Mucosa of stomach (tissue), 1 donor: ENCODE results near the gene SNAP25.

Experiments
- H3K27me3 ChIP-seq: one replicate; pipeline ENCODE4 v1.7.0; 2013; ENCODE audit warnings: mild to moderate bottlenecking, low read length; ENCODE audit not compliant: control insufficient read depth, insufficient read depth
- H3K36me3 ChIP-seq: one replicate; pipeline ENCODE4 v1.7.0; 2013; ENCODE audit warnings: low read length; ENCODE audit not compliant: control insufficient read depth, insufficient read depth
- H3K4me1 ChIP-seq: one replicate; pipeline ENCODE4 v1.7.0; 2013; ENCODE audit warnings: mild to moderate bottlenecking, low read length; ENCODE audit not compliant: control insufficient read depth, insufficient read depth
- H3K4me3 ChIP-seq: one replicate; pipeline ENCODE4 v1.7.0; 2013; ENCODE audit warnings: low read length
- H3K9ac ChIP-seq: one replicate; pipeline ENCODE4 v1.7.0; 2013; ENCODE audit warnings: mild to moderate bottlenecking, low read length, moderate library complexity
- H3K9me3 ChIP-seq: one replicate; pipeline ENCODE4 v1.7.0; 2013; ENCODE audit warnings: mild to moderate bottlenecking, low read length, moderate library complexity; ENCODE audit not compliant: control insufficient read depth
- donor health status: Pancreatic carcinoma.

SNAP25 gene

GRCh38 chr20:10218536-10219451 is at the start of gene SNAP25:
Gene SNAP25 (plus strand): TSS chr20:10218830. CDS start chr20:10275492, 56,662 bp downstream.
- H3K4me1 ChIP-seq: peaks cover 5% of the 10 kb centered on the region
- H3K9ac ChIP-seq: peak within 1 kb of the TSS; percentile 52
- H3K36me3 ChIP-seq: no peaks in the 10 kb centered on the region
- no peaks in the 10 kb centered on the region for H3K9me3 ChIP-seq
- H3K4me3 ChIP-seq: no peak within 1 kb of the TSS
- peaks cover 24% of the 10 kb centered on the region for H3K27me3 ChIP-seq

GRCh38 chr20:10169752-10170151 is 48.9 kb upstream of the SNAP25 start:
- H3K9ac ChIP-seq: no peak overlapping the region
- H3K9me3 ChIP-seq: no peaks in the 10 kb centered on the region
- no peaks in the 10 kb centered on the region for H3K36me3 ChIP-seq
- peaks cover 4% of the 10 kb centered on the region for H3K4me1 ChIP-seq
- H3K27me3 ChIP-seq: peaks cover 30% of the 10 kb centered on the region
- H3K4me3 ChIP-seq: no peak overlapping the region

- H3K9me3 ChIP-seq: no peaks in the 10 kb centered on the region
- no peaks in the 10 kb centered on the region for H3K36me3 ChIP-seq
- peaks cover 4% of the 10 kb centered on the region for H3K4me1 ChIP-seq
- H3K4me3 ChIP-seq: no peak overlapping the region
- H3K27me3 ChIP-seq: peaks cover 30% of the 10 kb centered on the region
- no peak overlapping the region for H3K9ac ChIP-seq
Observed at GRCh38 chr20:10170261-10170660, 48.4 kb upstream of the SNAP25 start.

GRCh38 chr20:10171864-10172751 is 46.5 kb upstream of the SNAP25 start:
- Histone ChIP-seq H3K4me3 (peak overlapping the region; percentile 34), H3K9me3 (no peaks in the 10 kb centered on the region), H3K9ac (peak overlapping the region; percentile 53), H3K4me1 (peaks cover 4% of the 10 kb centered on the region), H3K27me3 (peaks cover 30% of the 10 kb centered on the region), H3K36me3 (no peaks in the 10 kb centered on the region)

GRCh38 chr20:10172998-10173655 is 45.5 kb upstream of the SNAP25 start:
- peak overlapping the region; percentile 34 for H3K4me3 ChIP-seq

GRCh38 chr20:10174400-10174799 is 44.2 kb upstream of the SNAP25 start:
- no peaks in the 10 kb centered on the region for H3K9me3 ChIP-seq
- H3K4me3 ChIP-seq: no peak overlapping the region
- H3K4me1 ChIP-seq: peaks cover 15% of the 10 kb centered on the region
- no peak overlapping the region for H3K9ac ChIP-seq
- H3K36me3 ChIP-seq: no peaks in the 10 kb centered on the region
- H3K27me3 ChIP-seq: peaks cover 30% of the 10 kb centered on the region

More at GRCh38 chr20:10172998-10173655, 45.5 kb upstream of the SNAP25 start:
- H3K27me3 ChIP-seq: peaks cover 30% of the 10 kb centered on the region
- H3K36me3 ChIP-seq: no peaks in the 10 kb centered on the region
- H3K4me1 ChIP-seq: peaks cover 4% of the 10 kb centered on the region
- peak overlapping the region; percentile 53 for H3K9ac ChIP-seq
- H3K9me3 ChIP-seq: no peaks in the 10 kb centered on the region

- Histone ChIP-seq H3K4me3 (no peak overlapping the region), H3K36me3 (no peaks in the 10 kb centered on the region), H3K4me1 (peaks cover 18% of the 10 kb centered on the region), H3K27me3 (peaks cover 23% of the 10 kb centered on the region), H3K9me3 (no peaks in the 10 kb centered on the region), H3K9ac (no peak overlapping the region)
Observed at GRCh38 chr20:10177326-10177725, 41.3 kb upstream of the SNAP25 start.

- Histone ChIP-seq H3K36me3 (no peaks in the 10 kb centered on the region), H3K4me3 (no peak overlapping the region), H3K4me1 (peaks cover 14% of the 10 kb centered on the region), H3K9me3 (no peaks in the 10 kb centered on the region), H3K9ac (no peak overlapping the region), H3K27me3 (peaks cover 15% of the 10 kb centered on the region)
Observed at GRCh38 chr20:10178091-10178490, 40.5 kb upstream of the SNAP25 start.

DNA sequence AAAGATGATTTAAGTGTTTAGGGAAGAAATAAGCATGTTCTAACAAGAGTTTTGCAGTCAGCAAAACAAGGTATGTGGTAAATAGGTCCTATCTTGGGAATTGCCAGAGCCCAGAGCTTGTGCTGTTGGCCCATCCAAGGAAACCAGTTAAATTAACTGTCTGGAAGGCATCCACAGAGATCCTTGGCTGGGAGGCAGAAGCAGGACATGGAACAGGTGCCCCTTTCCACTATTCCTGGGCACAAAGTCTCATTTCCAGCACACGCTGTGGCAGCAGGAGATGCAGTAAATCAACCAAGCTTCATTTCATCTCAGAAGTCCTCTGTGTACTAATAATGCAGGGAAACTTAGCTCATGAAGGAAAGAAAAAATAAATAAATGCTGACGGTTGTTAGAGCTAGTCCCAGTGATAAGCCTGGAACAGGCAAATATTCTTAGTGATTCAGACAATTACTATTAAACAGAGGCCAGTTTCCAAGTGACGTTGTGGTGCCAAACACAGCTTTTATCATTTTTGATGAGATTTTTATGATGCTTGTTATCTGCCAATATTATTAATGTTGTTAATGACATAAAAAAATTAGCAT is 39.8 kb upstream of the SNAP25 start:
- Histone ChIP-seq H3K4me3 (no peak overlapping the region), H3K27me3 (peaks cover 8% of the 10 kb centered on the region), H3K9me3 (no peaks in the 10 kb centered on the region), H3K36me3 (no peaks in the 10 kb centered on the region), H3K9ac (no peak overlapping the region), H3K4me1 (peaks cover 14% of the 10 kb centered on the region)

- Histone ChIP-seq H3K9ac (no peak overlapping the region), H3K4me3 (no peak overlapping the region), H3K4me1 (peaks cover 14% of the 10 kb centered on the region), H3K27me3 (no peaks in the 10 kb centered on the region), H3K9me3 (peaks cover 1% of the 10 kb centered on the region), H3K36me3 (no peaks in the 10 kb centered on the region)
Observed at GRCh38 chr20:10179574-10180298, 38.9 kb upstream of the SNAP25 start.
